NCI-H2107 treated with DMSO at 0.1 percent for 48 hours (cell line): ENCODE measurements around the gene BRD4.

Experiments
- DNase-seq: peaks from one replicate; lab custom pipeline; 2025; ENCODE audit not compliant: unreplicated experiment; lab: John Stamatoyannopoulos, UW

Gene BRD4

GRCh38 chr19:15316498-15316897 is 15.8 kb downstream of the BRD4 start:
- no peak for DNase-seq

- peak; percentile 76 for DNase-seq
These were observed 17.2 kb downstream of the BRD4 start for GRCh38 chr19:15315101-15315500.

GRCh38 chr19:15313649-15314279 is 18.6 kb downstream of the BRD4 start:
- no peak for DNase-seq

- no peak for DNase-seq
These were observed 25.2 kb downstream of the BRD4 start for GRCh38 chr19:15307169-15307568.

- no peak for DNase-seq
These were observed 26.6 kb downstream of the BRD4 start for GRCh38 chr19:15305582-15306334.

- DNase-seq, result no peak
These were observed 28.1 kb downstream of the BRD4 start for GRCh38 chr19:15304140-15304705.

GRCh38 chr19:15303105-15303780 is 29.1 kb downstream of the BRD4 start:
- no peak for DNase-seq

- no peak for DNase-seq
These were observed 31.7 kb downstream of the BRD4 start for GRCh38 chr19:15300533-15301197.

- no peak for DNase-seq
These were observed 32.5 kb downstream of the BRD4 start for GRCh38 chr19:15299568-15300409.

GRCh38 chr19:15298847-15299567 is 33.3 kb downstream of the BRD4 start:
- no peak for DNase-seq

GRCh38 chr19:15297416-15298224 is 34.7 kb downstream of the BRD4 start:
- peak; percentile 92 for DNase-seq

GRCh38 chr19:15296841-15297415 is 35.4 kb downstream of the BRD4 start:
- DNase-seq, result no peak

GRCh38 chr19:15296353-15296752 is 36.0 kb downstream of the BRD4 start:
- no peak for DNase-seq

- no peak for DNase-seq
These were observed 37.8 kb downstream of the BRD4 start for GRCh38 chr19:15294561-15294990.

GRCh38 chr19:15293781-15294491 is 38.4 kb downstream of the BRD4 start:
- no peak for DNase-seq

- DNase-seq, result no peak
These were observed 39.3 kb downstream of the BRD4 start for GRCh38 chr19:15292847-15293582.

GRCh38 chr19:15292140-15292539 is 40.2 kb downstream of the BRD4 start:
- DNase-seq, result no peak
